GM18870 (cell line): ENCODE measurements around the gene DPEP3.
"Not testable (repeated sequence)": the region's sequence is repeated elsewhere in the genome, so short reads cannot be mapped to it uniquely, and the experiment has no call there.

Source experiments
- ATAC-seq: cut with Tn5 transposase; IDR thresholded peaks from one replicate; pipeline ENCODE4 v1.9.1; 2021; ENCODE audit warnings: moderate library complexity; ENCODE audit not compliant: unreplicated experiment

DPEP3 gene, protein sequence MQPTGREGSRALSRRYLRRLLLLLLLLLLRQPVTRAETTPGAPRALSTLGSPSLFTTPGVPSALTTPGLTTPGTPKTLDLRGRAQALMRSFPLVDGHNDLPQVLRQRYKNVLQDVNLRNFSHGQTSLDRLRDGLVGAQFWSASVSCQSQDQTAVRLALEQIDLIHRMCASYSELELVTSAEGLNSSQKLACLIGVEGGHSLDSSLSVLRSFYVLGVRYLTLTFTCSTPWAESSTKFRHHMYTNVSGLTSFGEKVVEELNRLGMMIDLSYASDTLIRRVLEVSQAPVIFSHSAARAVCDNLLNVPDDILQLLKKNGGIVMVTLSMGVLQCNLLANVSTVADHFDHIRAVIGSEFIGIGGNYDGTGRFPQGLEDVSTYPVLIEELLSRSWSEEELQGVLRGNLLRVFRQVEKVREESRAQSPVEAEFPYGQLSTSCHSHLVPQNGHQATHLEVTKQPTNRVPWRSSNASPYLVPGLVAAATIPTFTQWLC

DNA sequence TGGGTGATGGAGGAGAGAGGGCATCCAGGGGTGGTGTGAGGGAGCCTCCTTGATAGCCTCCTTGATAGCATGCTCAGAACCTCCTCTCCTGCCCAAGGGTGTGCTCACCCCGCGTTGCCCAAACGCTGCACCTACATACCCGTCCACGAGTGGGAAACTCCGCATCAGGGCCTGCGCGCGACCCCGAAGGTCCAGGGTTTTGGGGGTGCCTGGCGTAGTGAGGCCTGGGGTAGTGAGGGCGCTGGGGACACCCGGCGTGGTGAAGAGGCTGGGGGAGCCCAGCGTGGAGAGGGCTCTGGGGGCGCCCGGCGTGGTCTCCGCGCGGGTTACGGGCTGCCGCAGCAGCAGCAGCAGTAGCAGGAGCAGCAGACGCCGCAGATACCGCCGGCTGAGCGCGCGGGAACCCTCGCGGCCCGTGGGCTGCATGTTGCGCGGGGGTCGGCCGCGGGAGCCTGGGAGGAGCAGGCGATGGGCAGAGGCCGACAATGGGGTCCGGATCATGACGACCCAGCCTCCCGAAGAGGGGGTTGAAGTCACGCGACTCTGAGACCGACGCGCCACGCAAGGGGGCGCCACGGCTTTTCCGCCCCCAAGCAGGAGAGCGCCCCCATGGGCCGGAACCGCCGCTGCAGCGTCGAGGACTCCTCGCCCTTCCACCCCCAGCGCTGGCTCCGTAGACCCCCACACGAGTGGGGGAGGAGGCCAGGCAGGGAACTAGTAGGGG lies at the start of gene DPEP3:
DPEP3 (minus strand) TSS at position 545 of the 724 bp plus-strand sequence; CDS start at position 426, 119 bp downstream.
- ATAC-seq = no peak

DNA sequence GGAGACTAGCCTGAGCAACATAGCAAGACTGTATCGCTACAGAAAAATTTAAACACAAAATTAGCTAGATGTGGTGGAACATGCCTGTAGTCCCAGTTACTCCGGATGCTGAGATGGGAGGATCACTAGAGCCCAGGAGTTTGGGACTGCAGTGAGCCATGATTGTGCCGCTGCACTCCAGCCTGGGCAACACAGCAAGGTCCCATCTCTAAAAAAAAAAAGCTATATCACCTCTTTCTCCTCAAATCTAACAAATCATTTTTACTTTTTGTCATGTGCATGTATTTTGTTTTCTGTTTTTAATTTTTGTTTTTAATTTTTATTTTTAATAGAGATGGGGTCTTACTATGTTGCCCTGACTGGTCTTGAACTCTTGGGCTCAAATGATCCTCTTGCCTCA lies 48.7 kb upstream of the DPEP3 start:
- ATAC-seq = no peak

DNA sequence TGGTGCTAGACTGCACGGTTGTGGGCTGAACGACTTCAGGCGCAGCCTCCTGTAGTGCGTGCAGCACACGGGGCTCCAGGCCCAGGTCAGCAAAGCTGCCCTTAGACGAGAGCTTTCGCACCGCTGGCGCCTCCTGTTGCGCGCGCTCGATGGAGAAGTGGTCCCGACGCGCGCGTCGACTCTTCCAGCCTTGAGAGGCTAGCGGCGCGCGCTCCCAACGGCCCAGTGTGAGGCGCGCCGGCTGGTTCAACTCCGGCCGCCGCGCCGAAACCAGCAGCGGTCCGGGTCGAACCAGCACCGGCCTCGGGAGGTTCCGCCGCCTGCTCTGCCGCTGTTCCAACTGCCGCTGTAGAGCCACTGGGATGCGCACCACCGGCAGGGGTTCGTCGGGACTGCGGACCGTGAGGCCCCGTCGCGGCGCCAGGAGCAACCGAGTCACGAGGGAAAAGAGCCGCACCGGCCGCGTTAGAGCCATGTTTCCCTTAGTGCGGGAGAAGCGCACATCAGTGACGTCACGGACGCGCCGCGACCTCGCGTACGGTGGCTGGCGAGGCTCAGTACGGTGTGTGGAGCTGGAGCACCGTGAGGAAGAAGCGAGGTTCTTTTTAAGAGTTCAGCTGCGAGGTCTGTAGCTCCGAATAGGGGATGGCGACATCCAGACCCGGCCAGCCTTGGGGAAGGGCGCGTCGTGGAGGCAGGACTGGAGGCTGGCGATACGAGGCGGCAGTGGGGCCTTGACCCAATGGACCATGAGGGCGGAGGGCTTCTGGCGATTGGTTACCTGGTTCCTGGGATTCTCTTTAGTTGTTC lies 42.6 kb upstream of the DPEP3 start, which contains the start of the genes DDX28 and DUS2:
DDX28 (minus strand) TSS at position 505 of the 810 bp plus-strand sequence; CDS start at position 475, 30 bp downstream.
DUS2 (plus strand) TSS at position 557 of the 810 bp plus-strand sequence. CDS start 14,740 bp downstream, outside the sequence.
- peak; percentile 75 for ATAC-seq

DNA sequence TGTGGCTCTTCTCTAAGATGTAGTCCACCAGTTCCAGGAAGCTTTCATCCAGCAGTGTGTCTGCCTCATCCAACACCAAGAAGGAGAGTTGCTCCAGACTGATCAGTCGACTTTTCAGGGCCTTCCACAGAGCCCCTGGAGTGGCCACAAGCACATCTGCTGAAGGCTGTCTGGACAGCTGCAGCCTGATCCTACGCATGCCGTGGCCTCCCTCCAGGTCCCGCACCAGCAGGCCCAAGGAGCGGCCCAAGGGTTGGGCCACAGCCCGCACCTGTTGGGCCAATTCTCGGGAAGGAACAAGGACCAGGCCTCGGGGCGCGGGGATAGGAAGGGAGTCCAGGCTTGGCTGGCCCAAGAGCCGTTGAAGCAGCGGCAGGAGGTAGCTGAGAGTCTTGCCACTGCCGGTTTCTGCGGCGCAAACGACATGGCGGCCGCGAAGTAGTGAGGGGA lies 42.0 kb upstream of the DPEP3 start:
- no peak for ATAC-seq

DNA sequence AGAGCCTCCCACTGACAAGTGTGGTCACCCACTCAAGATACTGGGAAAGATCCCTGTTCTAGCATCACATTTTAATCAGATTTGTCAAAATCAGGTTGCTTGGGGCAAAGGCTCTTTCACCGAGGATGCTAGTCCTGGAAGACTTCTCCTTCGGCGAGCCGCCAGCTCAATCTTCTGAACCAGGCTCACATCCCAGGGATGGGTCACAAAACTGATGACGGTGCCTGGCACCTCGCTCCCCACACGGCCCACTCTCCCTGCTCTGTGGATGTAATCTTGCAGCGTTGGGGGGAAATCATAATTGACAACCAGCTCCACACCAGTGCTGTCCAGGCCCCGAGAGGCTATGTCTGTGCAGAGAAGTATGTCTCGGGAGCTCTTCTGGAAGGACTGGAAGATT lies 41.2 kb upstream of the DPEP3 start:
- ATAC-seq = no peak

DNA sequence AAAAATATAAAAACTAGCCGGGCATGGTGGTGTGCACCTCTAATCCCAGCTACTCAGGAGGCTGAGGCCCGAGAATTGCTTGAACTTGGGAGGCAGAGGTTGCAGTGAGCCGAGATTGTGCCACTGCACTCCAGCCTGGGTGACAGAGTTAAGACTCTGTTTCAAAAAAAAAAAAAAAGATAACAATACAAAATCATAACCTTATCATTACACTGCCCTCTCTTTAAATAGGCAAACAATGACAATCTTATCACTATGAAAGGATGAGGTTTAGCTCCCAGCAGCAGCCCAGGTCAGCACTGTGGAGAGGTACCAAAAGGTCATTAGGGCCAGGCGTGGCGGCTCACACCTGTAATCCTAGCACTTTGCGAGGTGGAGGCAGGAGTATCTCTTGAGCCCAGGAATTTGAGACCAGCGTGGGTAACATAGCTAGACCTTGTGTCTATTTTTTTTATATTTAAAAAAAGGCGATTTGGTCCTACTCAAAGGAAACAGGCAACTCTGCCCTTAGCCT lies 38.9 kb upstream of the DPEP3 start:
- ATAC-seq = no peak

DNA sequence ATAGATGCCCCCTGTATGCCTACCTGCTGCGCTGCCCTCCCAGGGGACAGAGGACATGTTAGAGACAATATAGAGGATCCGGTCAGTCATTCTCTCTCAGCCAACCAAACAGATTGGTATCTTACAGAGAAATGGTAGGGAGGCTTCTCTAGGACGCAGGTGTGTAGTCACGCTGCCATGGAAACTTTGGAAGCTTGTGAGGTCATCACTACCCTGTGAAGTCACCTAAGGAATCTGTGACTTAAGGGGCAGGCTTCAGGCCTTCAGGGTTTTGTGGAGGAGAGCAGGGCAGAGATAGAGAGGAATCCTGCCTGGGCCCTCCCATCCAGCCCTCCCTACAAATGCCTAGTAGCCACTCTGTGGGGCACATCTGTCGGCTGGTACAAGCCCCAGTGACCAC lies 35.4 kb upstream of the DPEP3 start, which contains the start of gene DPEP2NB:
DPEP2NB (minus strand) TSS at position 231 of the 400 bp plus-strand sequence; CDS start at position 90, 141 bp downstream.
- no peak for ATAC-seq

DNA sequence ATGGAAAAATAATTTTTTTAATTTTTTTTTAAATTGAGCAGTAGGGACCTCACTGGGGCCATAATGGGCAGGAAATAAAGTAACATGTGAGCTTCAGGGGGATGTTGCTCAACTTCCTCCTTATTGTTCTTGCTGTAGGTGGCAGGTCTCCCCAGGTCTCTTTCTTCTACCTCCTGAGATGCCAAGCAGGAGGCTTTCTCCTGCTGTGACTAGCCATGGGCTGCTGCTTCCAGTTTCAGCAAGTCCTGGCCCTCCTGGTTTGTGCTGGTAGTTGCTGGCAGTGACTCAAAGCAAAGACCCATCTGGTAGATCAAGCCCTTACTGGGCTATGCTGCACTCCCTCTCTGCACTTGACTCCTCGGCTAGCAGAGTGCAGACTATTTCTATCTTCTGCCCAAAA lies 33.1 kb upstream of the DPEP3 start:
- ATAC-seq = no peak

DNA sequence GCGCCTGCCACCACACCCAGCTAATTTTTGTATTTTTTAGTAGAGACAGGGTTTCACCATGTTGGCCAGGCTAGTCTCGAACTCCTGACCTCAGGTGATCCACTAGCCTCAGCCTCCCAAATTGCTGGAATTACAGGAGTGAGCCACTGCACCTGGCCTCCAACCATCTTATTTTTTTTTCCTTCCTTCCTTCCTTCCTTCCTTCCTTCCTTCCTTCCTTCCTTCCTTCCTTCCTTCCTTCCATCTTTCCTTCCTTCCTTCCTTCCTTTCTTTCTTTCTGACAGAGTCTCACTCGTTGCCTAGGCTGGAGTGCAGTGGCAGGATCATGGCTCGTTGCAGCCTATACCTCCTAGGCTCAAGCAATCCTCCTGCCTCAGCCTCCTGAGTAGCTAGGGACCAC lies 29.6 kb upstream of the DPEP3 start:
- not testable (repeated sequence) for ATAC-seq

DNA sequence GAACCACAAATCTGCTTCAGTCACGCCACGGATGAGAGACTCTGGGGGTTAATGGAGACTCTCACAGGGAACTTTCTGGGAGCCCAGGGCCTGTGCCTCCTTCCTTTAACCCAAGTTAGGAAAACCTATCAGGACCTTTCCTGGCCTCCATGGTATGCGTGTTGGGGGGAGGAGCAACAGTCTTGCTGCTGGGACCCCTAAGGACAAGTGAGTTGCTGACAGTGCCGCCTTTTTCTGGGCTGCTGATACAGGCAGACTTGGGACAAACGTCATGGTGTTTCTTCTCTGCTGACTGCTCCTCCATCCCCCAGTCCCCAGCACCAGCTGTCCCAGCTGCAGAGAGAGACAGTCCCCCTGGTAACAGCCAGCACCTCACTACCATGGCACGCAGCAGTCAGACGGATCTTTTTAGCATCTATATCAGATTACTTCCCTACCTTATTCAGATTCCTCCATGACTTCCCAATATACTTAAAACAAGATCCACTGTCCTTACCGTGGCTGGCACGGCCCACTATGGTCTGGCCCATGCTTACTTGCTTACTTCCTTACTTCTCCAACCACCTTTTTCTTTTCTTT lies 28.9 kb upstream of the DPEP3 start:
- ATAC-seq = no peak

DNA sequence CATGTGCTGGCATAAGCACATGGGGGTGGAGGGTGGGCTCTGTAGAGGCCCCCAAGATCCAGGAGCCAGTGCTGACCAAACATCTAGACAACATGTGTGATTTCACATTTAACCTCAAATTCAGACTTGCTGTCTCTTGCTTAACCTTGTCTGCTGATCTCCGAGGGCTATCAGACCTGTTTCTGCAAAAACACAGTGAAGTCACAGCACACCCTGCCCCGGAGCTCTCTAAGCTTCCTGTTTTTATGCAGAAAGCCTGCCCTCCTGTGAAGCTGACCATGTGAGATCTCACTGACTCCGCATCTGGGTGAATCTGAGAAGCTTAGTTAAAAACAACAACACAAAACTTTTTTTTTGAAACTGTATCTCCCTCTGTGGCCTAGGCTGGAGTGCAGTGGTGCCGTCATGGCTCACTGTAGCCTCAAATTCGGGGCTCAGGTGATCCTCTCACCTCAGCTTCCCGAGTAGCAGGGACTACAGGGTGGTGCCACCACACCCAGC lies 25.5 kb upstream of the DPEP3 start:
- ATAC-seq = no peak

DNA sequence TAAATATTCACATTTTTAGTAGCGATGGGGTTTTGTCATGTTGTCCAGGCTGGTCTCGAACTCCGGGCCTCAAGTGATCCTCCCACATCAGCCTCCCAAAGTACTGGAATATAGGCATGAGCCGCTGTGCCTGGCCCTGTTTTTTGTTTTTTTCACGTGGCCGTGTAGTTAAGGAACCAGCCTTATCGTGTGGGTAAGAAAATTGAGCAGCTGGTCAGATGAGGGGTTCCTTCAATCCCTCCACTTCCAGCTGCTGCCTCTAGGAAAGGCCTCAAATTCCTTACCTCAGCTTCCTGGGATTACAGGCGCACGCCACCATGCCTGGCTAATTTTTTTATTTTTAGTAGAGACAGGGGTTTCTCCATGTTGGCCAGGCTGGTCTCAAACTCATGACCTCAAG lies 24.9 kb upstream of the DPEP3 start:
- ATAC-seq = no peak

DNA sequence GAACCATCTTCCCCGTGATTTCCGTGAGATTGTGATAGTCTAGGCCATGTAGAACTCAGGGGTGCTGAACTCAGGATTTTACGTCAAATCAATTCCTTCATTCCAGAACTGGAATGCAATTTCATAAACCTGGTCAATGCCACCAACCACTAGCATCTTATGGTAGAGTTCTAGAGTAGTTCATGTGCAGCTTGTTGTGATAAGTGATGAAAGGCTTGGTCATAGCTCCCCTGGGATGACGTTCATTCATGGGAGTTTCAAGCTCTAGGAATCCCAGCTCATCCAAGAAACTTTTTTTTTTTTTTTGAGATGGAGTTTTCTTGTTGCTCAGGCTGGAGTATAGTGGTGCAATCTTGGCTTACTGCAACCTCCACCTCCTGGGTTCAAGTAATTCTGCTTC lies 22.7 kb upstream of the DPEP3 start:
- ATAC-seq = no peak

DNA sequence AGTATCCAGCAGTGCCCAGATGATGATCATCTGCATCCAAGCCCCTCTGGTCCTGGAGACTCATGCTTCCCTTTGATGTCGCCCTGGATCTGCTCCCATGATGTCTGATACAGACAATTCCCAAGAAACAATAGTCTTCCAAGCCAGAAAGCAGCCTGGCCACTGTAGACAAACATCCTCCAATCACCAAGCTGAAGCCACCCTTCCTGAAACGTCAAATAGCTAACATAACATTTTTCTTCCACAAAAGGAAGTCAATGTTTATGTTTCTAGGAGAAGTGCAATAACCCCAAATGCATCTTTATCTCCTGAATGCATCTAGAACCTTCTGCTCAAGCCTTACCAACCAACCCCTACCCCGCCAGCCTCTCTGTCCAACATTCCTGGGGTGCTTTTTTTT lies 20.2 kb upstream of the DPEP3 start:
- no peak for ATAC-seq

DNA sequence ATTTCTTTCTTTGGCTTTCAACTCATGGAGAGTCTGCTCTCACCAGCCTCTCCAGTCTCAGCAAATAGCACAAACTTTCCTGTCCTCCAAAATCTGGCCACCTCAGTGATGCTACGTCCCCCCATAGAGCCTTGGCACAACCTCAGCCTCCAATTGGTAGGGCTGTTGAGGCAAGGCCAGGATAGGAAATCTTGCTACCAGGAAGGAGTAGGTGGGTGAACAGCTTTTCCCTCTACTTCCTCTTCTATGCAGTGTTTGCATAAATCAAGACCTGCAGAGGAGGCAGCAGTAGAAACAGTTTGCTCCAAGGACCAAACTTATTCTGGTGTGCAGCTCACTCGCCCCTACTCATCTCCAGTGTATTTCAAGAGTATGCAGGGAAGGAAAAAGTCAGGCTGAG lies 19.7 kb upstream of the DPEP3 start:
- no peak for ATAC-seq

DNA sequence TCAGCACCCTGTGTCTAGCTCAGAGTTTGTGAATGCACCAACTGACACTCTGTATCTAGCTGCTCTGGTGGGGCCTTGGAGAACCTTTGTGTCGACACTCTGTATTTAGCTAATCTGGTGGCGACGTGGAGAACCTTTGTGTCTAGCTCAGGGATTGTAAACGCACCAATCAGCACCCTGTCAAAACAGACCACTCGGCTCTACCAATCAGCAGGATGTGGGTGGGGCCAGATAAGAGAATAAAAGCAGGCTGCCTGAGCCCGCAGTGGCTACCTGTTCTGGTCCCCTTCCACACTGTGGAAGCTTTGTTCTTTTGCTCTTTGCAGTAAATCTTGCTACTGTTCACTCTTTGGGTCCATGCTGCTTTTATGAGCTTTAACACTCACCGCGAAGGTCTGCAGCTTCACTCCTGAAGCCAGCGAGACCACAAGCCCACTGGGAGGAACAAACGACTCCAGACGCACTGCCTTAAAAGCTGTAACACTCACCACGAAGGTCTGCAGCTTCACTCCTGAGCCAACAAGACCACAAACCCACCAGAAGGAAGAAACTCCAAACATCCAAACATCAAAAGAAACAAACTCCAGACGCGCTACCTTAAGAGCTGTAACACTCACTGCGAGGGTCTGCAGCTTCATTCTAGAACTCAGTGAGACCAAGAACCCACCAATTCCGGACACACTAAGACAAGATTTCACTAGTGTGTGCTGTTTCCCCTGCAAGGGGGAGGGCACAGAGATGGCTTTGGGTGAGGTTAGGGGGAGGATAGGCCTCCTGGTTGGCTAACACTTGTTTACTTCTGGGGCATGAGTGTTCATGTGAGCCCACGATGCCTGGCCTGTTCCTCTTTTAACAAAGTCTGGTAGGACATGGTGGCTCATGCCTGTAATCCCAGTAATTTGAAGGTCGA lies 18.7 kb upstream of the DPEP3 start, which contains the start of gene DPEP2:
DPEP2 (minus strand) TSS at position 706 of the 910 bp plus-strand sequence. CDS start 6,272 bp downstream, outside the sequence.
- ATAC-seq = not testable (repeated sequence)

DNA sequence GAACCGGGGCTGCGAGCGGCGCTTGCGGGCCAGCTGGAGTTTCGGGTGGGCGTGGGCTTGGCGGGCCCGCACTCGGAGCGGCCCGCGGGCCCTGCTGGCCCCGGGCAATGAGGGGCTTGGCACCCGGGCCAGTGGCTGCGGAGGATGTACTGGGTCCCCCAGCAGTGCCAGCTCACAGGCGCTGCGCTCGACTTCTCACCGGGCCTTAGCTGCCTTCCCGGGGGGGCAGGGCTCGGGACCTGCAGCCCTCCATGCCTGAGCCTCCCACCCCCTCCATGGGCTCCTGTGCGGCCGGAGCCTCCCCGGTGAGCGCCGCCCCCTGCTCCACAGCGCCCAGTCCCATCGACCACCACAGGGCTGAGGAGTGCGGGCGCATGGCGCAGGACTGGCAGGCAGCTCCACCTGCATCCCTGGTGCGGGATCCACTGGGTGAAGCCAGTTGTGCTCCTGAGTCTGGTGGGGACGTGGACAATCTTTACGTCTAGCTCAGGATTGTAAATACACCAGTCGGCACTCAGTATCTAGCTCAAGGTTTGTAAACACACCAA lies 18.0 kb upstream of the DPEP3 start:
- ATAC-seq = not testable (repeated sequence)

DNA sequence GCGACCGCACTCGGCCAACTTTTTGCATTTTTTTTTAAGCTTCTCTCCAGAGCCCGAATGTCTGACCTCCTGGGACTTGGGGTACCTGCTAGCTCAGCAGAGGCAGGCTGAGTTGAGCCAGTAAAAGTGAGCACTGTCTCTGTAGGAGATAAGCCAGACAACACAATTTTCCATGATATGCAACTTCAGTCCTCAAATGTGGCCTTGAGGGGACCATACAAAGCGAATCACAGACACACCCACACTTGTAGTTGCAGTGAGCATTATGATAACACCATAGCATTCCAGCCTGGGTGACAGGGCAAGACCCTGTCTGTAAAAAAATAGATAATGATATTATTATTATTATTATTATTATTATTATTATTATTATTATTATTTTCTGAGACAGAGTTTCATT lies 16.4 kb upstream of the DPEP3 start:
- ATAC-seq = no peak
